CD14-positive monocyte (primary cell): ENCODE measurements around the gene ZNF385D. TPM values are rescaled to one million over a fixed set of nuclear protein-coding genes. Genes with fewer than 3 reads are reported as not detected.

ENCODE experiments used
- DNase-seq, 3 donors: peaks; one replicate each; pipeline ENCODE4 v3.0.0-alpha.2; 2011 to 2022
- H2AFZ ChIP-seq: 2 replicates; pipeline ENCODE4 v1.6.0; 2012; ENCODE audit warnings: mild to moderate bottlenecking, low read depth, low read length, inconsistent platforms; ENCODE audit not compliant: insufficient read depth, poor library complexity, severe bottlenecking
- H3K27ac ChIP-seq, 2 donors: 1 replicate in 1 of 2; 2 replicates in 1 of 2; pipeline ENCODE4 v1.5.1; 2012 to 2013; ENCODE audit warnings: low read length in 2 of 2, control low read depth in 1 of 2, inconsistent platforms in 1 of 2, low read depth in 1 of 2, mild to moderate bottlenecking in 1 of 2
- H3K27me3 ChIP-seq, 2 donors: one replicate each; pipeline versions ENCODE4 v1.6.0 to v1.6.1; 2011 to 2013; ENCODE audit warnings: low read length in 2 of 2; ENCODE audit not compliant: control insufficient read depth in 2 of 2, insufficient read depth in 2 of 2
- H3K36me3 ChIP-seq, 2 donors: replicated peaks in 1 of 2; 1 replicate in 1 of 2; 2 replicates in 1 of 2; pipeline versions ENCODE4 v1.5.1 to v1.6.1; 2012 to 2013; ENCODE audit warnings: low read length in 2 of 2, control low read depth in 1 of 2, inconsistent platforms in 1 of 2, mild to moderate bottlenecking in 1 of 2; ENCODE audit not compliant: insufficient read depth in 2 of 2, control insufficient read depth in 1 of 2
- H3K4me1 ChIP-seq, 2 donors: 1 replicate in 1 of 2; 2 replicates in 1 of 2; pipeline versions ENCODE4 v1.5.1 to v1.6.1; 2012 to 2013; ENCODE audit warnings: low read length in 2 of 2, control low read depth in 1 of 2, inconsistent platforms in 1 of 2, mild to moderate bottlenecking in 1 of 2, moderate library complexity in 1 of 2; ENCODE audit not compliant: insufficient read depth in 2 of 2, control insufficient read depth in 1 of 2
- H3K4me2 ChIP-seq: replicated peaks from 2 replicates; pipeline ENCODE3; 2012; ENCODE audit warnings: low read length, moderate library complexity, mild to moderate bottlenecking; ENCODE audit not compliant: poor library complexity, severe bottlenecking; ENCODE audit errors: extremely low read depth
- H3K4me3 ChIP-seq, 3 experiments: fragments of 200-600 bp in 1 of 3; sonication (generic) in 1 of 3; replicated peaks in 1 of 3; 1 replicate in 2 of 3; 2 replicates in 1 of 3; pipeline ENCODE4 v1.5.1; 2011 to 2013; ENCODE audit warnings: low read length in 3 of 3, mild to moderate bottlenecking in 3 of 3, control low read depth in 2 of 3, low read depth in 2 of 3, inconsistent platforms in 1 of 3, moderate library complexity in 1 of 3
- H3K79me2 ChIP-seq: 2 replicates; pipeline ENCODE4 v1.6.0; 2012; ENCODE audit warnings: mild to moderate bottlenecking, control low read depth, inconsistent platforms, low read length, moderate library complexity; ENCODE audit not compliant: insufficient read depth
- H3K9ac ChIP-seq: 2 replicates; pipeline ENCODE4 v1.6.0; 2017; ENCODE audit warnings: low read length, mild to moderate bottlenecking; ENCODE audit not compliant: insufficient read depth, poor library complexity, severe bottlenecking
- H3K9me3 ChIP-seq, 2 donors: replicated peaks in 1 of 2; 1 replicate in 1 of 2; 2 replicates in 1 of 2; pipeline versions ENCODE4 v1.5.1 to v1.6.1; 2012 to 2013; ENCODE audit warnings: low read length in 2 of 2, control low read depth in 1 of 2; ENCODE audit not compliant: control insufficient read depth in 1 of 2, insufficient read depth in 1 of 2
- H4K20me1 ChIP-seq: 2 replicates; pipeline ENCODE4 v1.6.0; 2012; ENCODE audit warnings: mild to moderate bottlenecking, low read length, control low read depth, moderate library complexity; ENCODE audit not compliant: insufficient read depth
- H3K27ac Mint-ChIP-seq, 7 donors: one replicate each; pipeline ENCODE4 v1.8.0; 2020; ENCODE audit warnings: mild to moderate bottlenecking in 7 of 7, mixed read lengths in 7 of 7, moderate library complexity in 6 of 7, inconsistent platforms in 2 of 7
- H3K27me3 Mint-ChIP-seq, 3 donors: one replicate each; pipeline ENCODE4 v1.8.0; 2021 to 2022; ENCODE audit warnings: low read depth in 3 of 3, mild to moderate bottlenecking in 3 of 3, mixed read lengths in 3 of 3, moderate library complexity in 3 of 3, inconsistent platforms in 1 of 3
- H3K36me3 Mint-ChIP-seq, 2 donors: one replicate each; pipeline ENCODE4 v1.8.0; 2020; ENCODE audit warnings: mixed read lengths in 2 of 2, inconsistent platforms in 1 of 2, mild to moderate bottlenecking in 1 of 2
- H3K4me1 Mint-ChIP-seq: one replicate; pipeline ENCODE4 v1.8.0; 2020; ENCODE audit warnings: mild to moderate bottlenecking, mixed read lengths
- H3K4me3 Mint-ChIP-seq, 2 donors: one replicate each; pipeline ENCODE4 v1.8.0; 2020; ENCODE audit warnings: mild to moderate bottlenecking in 2 of 2, mixed read lengths in 2 of 2, moderate library complexity in 1 of 2
- H3K9me3 Mint-ChIP-seq, 7 donors: one replicate each; pipeline ENCODE4 v1.8.0; 2020 to 2022; ENCODE audit warnings: mixed read lengths in 7 of 7, mild to moderate bottlenecking in 6 of 7, moderate library complexity in 6 of 7, inconsistent platforms in 2 of 7
- CTCF ChIP-seq: fragments of 200-600 bp; IDR thresholded peaks from one replicate; pipeline ENCODE4 v1.8.0; 2022; ENCODE audit warnings: antibody characterized with exemption, mild to moderate bottlenecking
- WGBS: methylation state at CpG from one replicate; pipeline ENCODE4 v1.1.5; 2013; ENCODE audit warnings: missing lambda C conversion rate; ENCODE audit not compliant: insufficient coverage; 5-methylcytosine and 5-hydroxymethylcytosine counted together
- intact Hi-C, 2 donors: fragments of 100-400 bp; cut with micrococcal nuclease; formaldehyde crosslinking; loops; one replicate each; pipeline versions ENCODE4 v1.15.0 to v1.15.1; 2023
- polyA plus RNA-seq, 3 donors: library from polyadenylated mRNA; depleted of rRNA in 1 of 3; unstranded in 2 of 3; stranded (reverse) in 1 of 3; fragments of 300-500 nt in 2 of 3; fragments of >200 nt in 1 of 3; fragmentation: Illumina TruSeq in 2 of 3; gene quantifications; 1 replicate in 2 of 3; 2 replicates in 1 of 3; pipeline ENCODE4 v1.2.3, GENCODE V29; 2012 to 2021

Gene ZNF385D
- polyA plus RNA-seq, 3 donors = not detected

- Mint-ChIP-seq H3K4me3 (no peak overlapping the region), H3K9me3 (peaks cover 2 to 26% (median 9%) of the 10 kb centered on the region in 7 donors), H3K36me3 (no peaks in the 10 kb centered on the region), H3K27me3 (peaks cover 0 to 1% (median 0%) of the 10 kb centered on the region in 3 donors), H3K27ac (no peak overlapping the region), H3K4me1 (no peaks in the 10 kb centered on the region)
- H2AFZ ChIP-seq = no peak overlapping the region
- H3K4me2 ChIP-seq = no peak overlapping the region
- no peaks in the 10 kb centered on the region for H3K36me3 ChIP-seq
- WGBS = 76% methylated on average over 6 of the region's 15 CpGs
- peaks cover 9 to 18% of the 10 kb centered on the region in 2 donors for H3K9me3 ChIP-seq
- intact Hi-C loops = no loop called here
- no peaks in the 10 kb centered on the region for H3K27me3 ChIP-seq
- no peak overlapping the region for H3K27ac ChIP-seq
- H4K20me1 ChIP-seq = no peaks in the 10 kb centered on the region
- no peak for DNase-seq
- no peaks in the 10 kb centered on the region for H3K4me1 ChIP-seq
- TF ChIP-seq CTCF = no peak
- no peak overlapping the region for H3K4me3 ChIP-seq
- H3K79me2 ChIP-seq = no peaks in the 10 kb centered on the region
- no peak overlapping the region for H3K9ac ChIP-seq
Observed at GRCh38 chr3:21738935-21739702, 11.9 kb downstream of the ZNF385D start.

GRCh38 chr3:21738283-21738682 is 12.7 kb downstream of the ZNF385D start:
- Histone ChIP-seq H4K20me1 (no peaks in the 10 kb centered on the region), H3K79me2 (no peaks in the 10 kb centered on the region), H3K4me1 (no peaks in the 10 kb centered on the region), H3K4me2 (no peak overlapping the region), H3K36me3 (no peaks in the 10 kb centered on the region), H2AFZ (no peak overlapping the region), H3K9ac (no peak overlapping the region), H3K27ac (no peak overlapping the region), H3K27me3 (no peaks in the 10 kb centered on the region), H3K9me3 (peaks cover 9 to 15% of the 10 kb centered on the region in 2 donors), H3K4me3 (no peak overlapping the region)
- peaks cover 2 to 24% (median 9%) of the 10 kb centered on the region in 7 donors for H3K9me3 Mint-ChIP-seq
- intact Hi-C loops = no loop called here
- no peak for DNase-seq
- H3K36me3 Mint-ChIP-seq = no peaks in the 10 kb centered on the region
- H3K27me3 Mint-ChIP-seq = peaks cover 0 to 1% (median 0%) of the 10 kb centered on the region in 3 donors
- no peaks in the 10 kb centered on the region for H3K4me1 Mint-ChIP-seq
- H3K4me3 Mint-ChIP-seq = no peak overlapping the region
- no CpG with 5 or more reads among the region's 1 CpG for WGBS
- H3K27ac Mint-ChIP-seq = no peak overlapping the region
- no peak for TF ChIP-seq CTCF
